ACC112 (cell line): ENCODE measurements around the gene WFDC6.

Experiments used
- H2AFZ ChIP-seq: fragments of 200-600 bp; sonication (generic); one replicate; pipeline ENCODE4 v1.6.0; 2017; ENCODE audit warnings: antibody characterized with exemption, low read length; ENCODE audit not compliant: unreplicated experiment
- H3K27ac ChIP-seq: fragments of 200-600 bp; sonication (generic); 2 replicates; pipeline ENCODE4 v1.5.1; 2014; ENCODE audit warnings: low read depth, mild to moderate bottlenecking, antibody characterized with exemption, low read length, moderate library complexity
- H3K27me3 ChIP-seq: fragments of 200-600 bp; sonication (generic); 2 replicates; pipeline ENCODE4 v1.6.1; 2014; ENCODE audit warnings: mild to moderate bottlenecking, antibody characterized with exemption, low read length, moderate library complexity, mixed read lengths; ENCODE audit not compliant: insufficient read depth
- H3K36me3 ChIP-seq: fragments of 200-600 bp; sonication (generic); 2 replicates; pipeline ENCODE4 v1.6.1; 2016; ENCODE audit warnings: mild to moderate bottlenecking, antibody characterized with exemption, low read length, moderate library complexity, mixed read lengths; ENCODE audit not compliant: insufficient read depth
- H3K4me1 ChIP-seq: fragments of 200-600 bp; sonication (generic); one replicate; pipeline ENCODE4 v1.6.1; 2016; ENCODE audit warnings: low read length, mixed read lengths; ENCODE audit not compliant: insufficient read depth, unreplicated experiment, control insufficient read depth
- H3K4me3 ChIP-seq: fragments of 200-600 bp; sonication (generic); 2 replicates; pipeline ENCODE4 v1.5.1; 2014; ENCODE audit warnings: mild to moderate bottlenecking, low read depth, low read length
- H3K79me2 ChIP-seq: fragments of 200-600 bp; sonication (generic); one replicate; pipeline ENCODE4 v1.6.0; 2016; ENCODE audit warnings: low read length; ENCODE audit not compliant: control insufficient read depth, unreplicated experiment, insufficient read depth

Gene WFDC6

GRCh38 chr20:45564760-45565276 is 25.5 kb upstream of the WFDC6 start:
- Histone ChIP-seq H3K79me2 (no peaks in the 10 kb centered on the region), H2AFZ (no peak overlapping the region), H3K4me1 (no peaks in the 10 kb centered on the region), H3K27ac (no peak overlapping the region), H3K4me3 (no peak overlapping the region), H3K36me3 (no peaks in the 10 kb centered on the region), H3K27me3 (peaks cover 55% of the 10 kb centered on the region)

- peaks cover 56% of the 10 kb centered on the region for H3K27me3 ChIP-seq
- H3K36me3 ChIP-seq = no peaks in the 10 kb centered on the region
- H3K4me3 ChIP-seq = no peak overlapping the region
- no peaks in the 10 kb centered on the region for H3K79me2 ChIP-seq
- H3K4me1 ChIP-seq = no peaks in the 10 kb centered on the region
- no peak overlapping the region for H2AFZ ChIP-seq
- H3K27ac ChIP-seq = no peak overlapping the region
Observed at GRCh38 chr20:45555198-45555597, 15.9 kb upstream of the WFDC6 start.

GRCh38 chr20:45552456-45552855 is 13.2 kb upstream of the WFDC6 start:
- no peak overlapping the region for H3K4me3 ChIP-seq

GRCh38 chr20:45550765-45551164 is 11.5 kb upstream of the WFDC6 start:
- H3K79me2 ChIP-seq = no peaks in the 10 kb centered on the region
- H2AFZ ChIP-seq = no peak overlapping the region
- no peak overlapping the region for H3K27ac ChIP-seq
- no peak overlapping the region for H3K4me3 ChIP-seq
- H3K36me3 ChIP-seq = no peaks in the 10 kb centered on the region
- no peaks in the 10 kb centered on the region for H3K4me1 ChIP-seq
- peaks cover 48% of the 10 kb centered on the region for H3K27me3 ChIP-seq

More at GRCh38 chr20:45552456-45552855, 13.2 kb upstream of the WFDC6 start:
- H3K27me3 ChIP-seq = peaks cover 49% of the 10 kb centered on the region
- H2AFZ ChIP-seq = no peak overlapping the region
- H3K36me3 ChIP-seq = no peaks in the 10 kb centered on the region
- H3K4me1 ChIP-seq = no peaks in the 10 kb centered on the region
- H3K79me2 ChIP-seq = no peaks in the 10 kb centered on the region
- H3K27ac ChIP-seq = no peak overlapping the region

- Histone ChIP-seq H3K36me3 (no peaks in the 10 kb centered on the region), H3K4me3 (no peak overlapping the region), H3K4me1 (no peaks in the 10 kb centered on the region), H3K27me3 (peaks cover 55% of the 10 kb centered on the region), H3K27ac (no peak overlapping the region), H2AFZ (no peak overlapping the region), H3K79me2 (no peaks in the 10 kb centered on the region)
Observed at GRCh38 chr20:45548410-45548809, 9.1 kb upstream of the WFDC6 start.

- H3K27ac ChIP-seq = no peak within 1 kb of the TSS
- no peak within 1 kb of the TSS for H2AFZ ChIP-seq
- no peaks in the 10 kb centered on the region for H3K36me3 ChIP-seq
- H3K4me3 ChIP-seq = no peak within 1 kb of the TSS
- no peaks in the 10 kb centered on the region for H3K79me2 ChIP-seq
- H3K27me3 ChIP-seq = peaks cover 65% of the 10 kb centered on the region
- no peaks in the 10 kb centered on the region for H3K4me1 ChIP-seq
Observed at GRCh38 chr20:45547206-45547770, 8.0 kb upstream of the WFDC6 start, which contains the start of gene EPPIN. EPPIN (minus strand) TSS chr20:45547401; CDS start chr20:45547357, 44 bp downstream.

- Histone ChIP-seq H3K4me1 (no peaks in the 10 kb centered on the region), H3K27ac (no peak overlapping the region), H3K27me3 (peaks cover 74% of the 10 kb centered on the region), H2AFZ (no peak overlapping the region), H3K36me3 (no peaks in the 10 kb centered on the region), H3K4me3 (no peak overlapping the region), H3K79me2 (no peaks in the 10 kb centered on the region)
Observed at GRCh38 chr20:45545754-45546453, 6.6 kb upstream of the WFDC6 start.

- no peaks in the 10 kb centered on the region for H3K79me2 ChIP-seq
- H3K36me3 ChIP-seq = no peaks in the 10 kb centered on the region
- H3K4me1 ChIP-seq = no peaks in the 10 kb centered on the region
- H3K27ac ChIP-seq = no peak overlapping the region
- no peak overlapping the region for H3K4me3 ChIP-seq
- H2AFZ ChIP-seq = no peak overlapping the region
- H3K27me3 ChIP-seq = peaks cover 76% of the 10 kb centered on the region
Observed at GRCh38 chr20:45545351-45545750, 6.1 kb upstream of the WFDC6 start.

GRCh38 chr20:45538209-45538799 is 978 bp downstream of the WFDC6 start:
- Histone ChIP-seq H3K36me3 (no peaks in the 10 kb centered on the region), H3K4me1 (no peaks in the 10 kb centered on the region), H2AFZ (no peak overlapping the region), H3K4me3 (no peak overlapping the region), H3K27ac (no peak overlapping the region), H3K79me2 (no peaks in the 10 kb centered on the region), H3K27me3 (peaks cover 86% of the 10 kb centered on the region)

- no peak overlapping the region for H3K27ac ChIP-seq
- H2AFZ ChIP-seq = no peak overlapping the region
- H3K36me3 ChIP-seq = no peaks in the 10 kb centered on the region
- no peaks in the 10 kb centered on the region for H3K79me2 ChIP-seq
- H3K4me3 ChIP-seq = no peak overlapping the region
- no peaks in the 10 kb centered on the region for H3K4me1 ChIP-seq
- H3K27me3 ChIP-seq = peaks cover 59% of the 10 kb centered on the region
Observed at GRCh38 chr20:45527294-45527693, 12.0 kb downstream of the WFDC6 start.

GRCh38 chr20:45523821-45524220 is 15.5 kb downstream of the WFDC6 start:
- Histone ChIP-seq H2AFZ (no peak overlapping the region), H3K4me3 (no peak overlapping the region), H3K27ac (no peak overlapping the region), H3K4me1 (no peaks in the 10 kb centered on the region), H3K79me2 (no peaks in the 10 kb centered on the region), H3K27me3 (peaks cover 57% of the 10 kb centered on the region), H3K36me3 (no peaks in the 10 kb centered on the region)
